ENCODE measurements around the gene ADAM33. TPM values are rescaled to one million over a fixed set of nuclear protein-coding genes. Genes with fewer than 3 reads are reported as not detected.

The ADAM33 gene
- total RNA-seq, 1 experiment from 2014 or later: not detected

- no peak for TF ChIP-seq CTCF (IDR thresholded peaks at IDR 0.05; ENCODE audit: unreplicated experiment)
- Mint-ChIP-seq H3K36me3 (ENCODE audit: insufficient read depth, unreplicated experiment) (peaks cover 6% of the 10 kb centered on the region), H3K27ac (ENCODE audit: low read depth, unreplicated experiment) (no peak within 1 kb of the TSS), H3K4me1 (ENCODE audit: insufficient read depth, unreplicated experiment) (no peaks in the 10 kb centered on the region), H3K4me3 (ENCODE audit: unreplicated experiment) (no peak within 1 kb of the TSS), H3K9me3 (ENCODE audit: unreplicated experiment) (no peaks in the 10 kb centered on the region), H3K27me3 (ENCODE audit: insufficient read depth, unreplicated experiment) (no peaks in the 10 kb centered on the region)
- no peak for DNase-seq (ENCODE audit: unreplicated experiment)
- ChIA-PET POLR2A (interaction anchor here (0.7 to 1.0 kb wide), 2 partner anchors 41 to 55 kb away, joined by 3 read pairs; partner anchors contain the start of gene ADISSP), CTCF (interaction anchor here (0.6 to 3.5 kb wide), 7 partner anchors 9 to 858 kb away, joined by 3 to 49 read pairs (median 3); partner anchors contain the start of gene AP5S1)
- intact Hi-C loops (cut with micrococcal nuclease): no loop called here
- no TSS peak for BruUV-seq (replicated peaks)
Observed at GRCh38 chr20:3712279-3712873, 30.6 kb upstream of the ADAM33 start, which contains the start of gene SIGLEC1. SIGLEC1 (minus strand) TSS chr20:3712600; CDS start chr20:3707128, 5,472 bp downstream.

- ChIA-PET CTCF (interaction anchor here (0.5 to 6.3 kb wide), 38 partner anchors 9 to 976 kb away, joined by 3 to 154 read pairs (median 4); partner anchors contain the start of genes AP5S1 and HSPA12B), POLR2A (interaction anchor here (0.7 to 2.6 kb wide), 5 partner anchors 15 to 56 kb away, joined by 3 to 11 read pairs (median 3); partner anchors contain the start of gene ADISSP)
- no peak for TF ChIP-seq CTCF (IDR thresholded peaks at IDR 0.05; ENCODE audit: unreplicated experiment)
- no peaks in the 10 kb centered on the region for H3K27me3 Mint-ChIP-seq (ENCODE audit: insufficient read depth, unreplicated experiment)
- BruUV-seq (replicated peaks): no TSS peak
- no peaks in the 10 kb centered on the region for H3K4me1 Mint-ChIP-seq (ENCODE audit: insufficient read depth, unreplicated experiment)
- peaks cover 6% of the 10 kb centered on the region for H3K36me3 Mint-ChIP-seq (ENCODE audit: insufficient read depth, unreplicated experiment)
- no peak for DNase-seq (ENCODE audit: unreplicated experiment)
- H3K4me3 Mint-ChIP-seq (ENCODE audit: unreplicated experiment): no peak overlapping the region
- no peak overlapping the region for H3K27ac Mint-ChIP-seq (ENCODE audit: low read depth, unreplicated experiment)
- intact Hi-C loops (cut with micrococcal nuclease): loop anchor here (1.0 to 2.0 kb wide), 2 partner anchors 35 to 149 kb away; no protein-coding TSS in a partner anchor
- H3K9me3 Mint-ChIP-seq (ENCODE audit: unreplicated experiment): no peaks in the 10 kb centered on the region
Observed at GRCh38 chr20:3711484-3711941, 29.7 kb upstream of the ADAM33 start.

GRCh38 chr20:3710703-3711483 is 29.1 kb upstream of the ADAM33 start:
- intact Hi-C loops (cut with micrococcal nuclease): loop anchor here (1.0 to 2.0 kb wide), 2 partner anchors 35 to 148 kb away; no protein-coding TSS in a partner anchor
- H3K9me3 Mint-ChIP-seq (ENCODE audit: unreplicated experiment): no peaks in the 10 kb centered on the region
- DNase-seq (ENCODE audit: unreplicated experiment): peak; percentile 60
- no TSS peak for BruUV-seq (replicated peaks)
- H3K4me1 Mint-ChIP-seq (ENCODE audit: insufficient read depth, unreplicated experiment): no peaks in the 10 kb centered on the region
- no peak overlapping the region for H3K4me3 Mint-ChIP-seq (ENCODE audit: unreplicated experiment)
- peaks cover 6% of the 10 kb centered on the region for H3K36me3 Mint-ChIP-seq (ENCODE audit: insufficient read depth, unreplicated experiment)
- H3K27me3 Mint-ChIP-seq (ENCODE audit: insufficient read depth, unreplicated experiment): no peaks in the 10 kb centered on the region
- H3K27ac Mint-ChIP-seq (ENCODE audit: low read depth, unreplicated experiment): no peak overlapping the region
- POLR2A ChIA-PET: interaction anchor here (0.7 to 2.6 kb wide), 6 partner anchors 14 to 423 kb away, joined by 3 to 11 read pairs (median 3); partner anchors contain the start of gene ADISSP
- CTCF ChIA-PET: interaction anchor here (0.5 to 6.3 kb wide), 53 partner anchors 9 to 1981 kb away, joined by 3 to 154 read pairs (median 4); partner anchors contain the start of genes AP5S1 and HSPA12B
- TF ChIP-seq CTCF (IDR thresholded peaks at IDR 0.05; ENCODE audit: unreplicated experiment): peak; percentile 92

Data from MCF 10A (cell line).